ENCODE measurements around the gene GARIN5B. TPM values are rescaled to one million over a fixed set of nuclear protein-coding genes. Genes with fewer than 3 reads are reported as not detected.

The GARIN5B gene
- total RNA-seq, 4 donors from 2014 or later: 0.18 TPM; not detected in 3

DNA sequence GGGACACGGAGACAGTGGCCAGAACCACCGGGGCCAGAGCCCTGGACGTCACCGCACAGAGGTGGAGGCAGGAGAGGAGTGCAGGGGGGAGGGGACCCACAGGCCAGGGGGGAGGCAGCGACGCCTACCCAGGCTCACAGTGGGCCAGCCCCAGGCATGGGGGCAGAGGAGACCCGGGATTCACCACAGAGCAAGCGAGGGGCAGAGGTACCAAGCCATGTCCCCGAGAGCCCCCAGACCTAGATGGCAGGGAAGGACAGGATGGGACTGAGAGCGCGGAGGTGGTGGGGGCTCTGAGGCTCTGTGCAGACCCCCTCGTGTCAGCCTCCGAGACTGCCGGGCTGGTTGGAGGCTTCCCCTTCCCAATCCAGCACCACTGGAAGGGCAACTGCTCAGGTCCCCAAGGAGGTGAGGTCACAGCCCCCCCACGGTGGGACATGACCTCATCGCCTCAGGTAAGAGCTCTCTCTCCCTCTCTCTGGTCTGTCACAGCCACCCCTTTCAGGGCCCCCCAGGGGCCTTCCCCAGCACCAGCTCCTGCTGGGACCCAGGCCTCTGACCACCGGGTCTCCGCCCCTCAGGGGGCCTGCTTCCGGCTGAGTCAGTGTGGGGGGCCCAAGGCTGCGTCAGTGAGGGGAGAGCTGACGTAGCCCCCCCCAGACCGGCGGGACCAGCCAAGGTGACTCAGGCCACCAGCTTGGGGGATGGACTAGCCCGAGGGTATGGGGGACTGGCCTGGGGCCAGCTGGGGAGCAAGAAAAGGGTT lies 9.4 kb upstream of the GARIN5B start:
- intact Hi-C loops (cut with DNase I; ENCODE audit: low total_unique reads): no loop called here
- H3K27me3 ChIP-seq: peaks cover 17 to 36% of the 10 kb centered on the region in 2 donors
- DNase-seq: no peak

DNA sequence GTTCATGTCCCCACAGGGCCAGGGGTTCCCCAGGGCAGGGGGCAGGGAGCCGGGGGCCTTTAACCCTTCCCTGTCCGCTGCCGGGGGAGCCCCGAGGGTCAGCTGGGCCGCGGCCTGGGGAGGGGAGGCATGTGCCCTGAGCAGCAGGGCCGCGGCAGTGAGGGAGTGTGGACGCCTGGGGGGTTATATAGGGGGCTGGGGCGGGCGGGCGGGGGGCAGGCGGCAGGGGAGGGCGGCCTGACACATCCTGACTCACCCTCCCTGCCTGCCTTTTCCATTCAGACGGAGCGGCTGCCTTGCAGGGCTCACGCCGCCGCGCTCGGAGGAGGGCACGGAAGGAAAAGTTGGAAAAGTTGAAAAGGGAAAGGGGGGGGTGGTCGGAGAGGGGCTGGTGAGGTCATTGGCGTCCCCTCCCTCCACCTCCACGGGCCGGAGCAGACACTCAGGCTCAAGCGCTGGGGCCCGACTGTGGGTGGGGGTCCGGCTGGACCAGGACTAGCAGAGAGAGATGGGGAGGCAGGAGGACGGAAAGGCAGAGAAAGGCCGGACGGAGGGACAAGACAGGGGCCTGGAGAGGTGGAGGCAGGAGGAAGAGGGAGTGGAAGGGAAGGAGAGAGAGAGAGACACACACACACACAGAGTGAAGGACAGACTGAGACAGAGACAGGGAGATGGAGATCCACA lies 7.4 kb upstream of the GARIN5B start, which contains the start of gene IL11:
IL11 (minus strand) TSS at position 159 of the 684 bp plus-strand sequence; CDS start at position 6, 153 bp downstream.
- intact Hi-C loops (cut with DNase I; ENCODE audit: low total_unique reads): no loop called here
- H3K36me3 ChIP-seq: no peaks in the 10 kb centered on the region
- no peak within 1 kb of the TSS for H3K4me3 ChIP-seq
- no peaks in the 10 kb centered on the region for H3K9me3 ChIP-seq
- TF ChIP-seq, protein P1, sequence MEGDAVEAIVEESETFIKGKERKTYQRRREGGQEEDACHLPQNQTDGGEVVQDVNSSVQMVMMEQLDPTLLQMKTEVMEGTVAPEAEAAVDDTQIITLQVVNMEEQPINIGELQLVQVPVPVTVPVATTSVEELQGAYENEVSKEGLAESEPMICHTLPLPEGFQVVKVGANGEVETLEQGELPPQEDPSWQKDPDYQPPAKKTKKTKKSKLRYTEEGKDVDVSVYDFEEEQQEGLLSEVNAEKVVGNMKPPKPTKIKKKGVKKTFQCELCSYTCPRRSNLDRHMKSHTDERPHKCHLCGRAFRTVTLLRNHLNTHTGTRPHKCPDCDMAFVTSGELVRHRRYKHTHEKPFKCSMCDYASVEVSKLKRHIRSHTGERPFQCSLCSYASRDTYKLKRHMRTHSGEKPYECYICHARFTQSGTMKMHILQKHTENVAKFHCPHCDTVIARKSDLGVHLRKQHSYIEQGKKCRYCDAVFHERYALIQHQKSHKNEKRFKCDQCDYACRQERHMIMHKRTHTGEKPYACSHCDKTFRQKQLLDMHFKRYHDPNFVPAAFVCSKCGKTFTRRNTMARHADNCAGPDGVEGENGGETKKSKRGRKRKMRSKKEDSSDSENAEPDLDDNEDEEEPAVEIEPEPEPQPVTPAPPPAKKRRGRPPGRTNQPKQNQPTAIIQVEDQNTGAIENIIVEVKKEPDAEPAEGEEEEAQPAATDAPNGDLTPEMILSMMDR (IDR thresholded peaks at IDR 0.05): no peak
- no peak for TF ChIP-seq POLR2A (IDR thresholded peaks at IDR 0.05)
- H3K27ac ChIP-seq: no peak within 1 kb of the TSS
- no peak for DNase-seq
- H3K4me1 ChIP-seq: peaks cover 0 to 14% of the 10 kb centered on the region in 2 donors
- H3K27me3 ChIP-seq: peaks cover 17 to 22% of the 10 kb centered on the region in 2 donors

More for the DNA sequence above, 9.4 kb upstream of the GARIN5B start:
- no peaks in the 10 kb centered on the region for H3K36me3 ChIP-seq
- no peaks in the 10 kb centered on the region for H3K9me3 ChIP-seq
- no peak overlapping the region for H3K27ac ChIP-seq
- TF ChIP-seq, protein P1 (IDR thresholded peaks at IDR 0.05): no peak
- TF ChIP-seq POLR2A (IDR thresholded peaks at IDR 0.05): no peak
- no peak overlapping the region for H3K4me3 ChIP-seq
- peaks cover 0 to 15% of the 10 kb centered on the region in 2 donors for H3K4me1 ChIP-seq

DNA sequence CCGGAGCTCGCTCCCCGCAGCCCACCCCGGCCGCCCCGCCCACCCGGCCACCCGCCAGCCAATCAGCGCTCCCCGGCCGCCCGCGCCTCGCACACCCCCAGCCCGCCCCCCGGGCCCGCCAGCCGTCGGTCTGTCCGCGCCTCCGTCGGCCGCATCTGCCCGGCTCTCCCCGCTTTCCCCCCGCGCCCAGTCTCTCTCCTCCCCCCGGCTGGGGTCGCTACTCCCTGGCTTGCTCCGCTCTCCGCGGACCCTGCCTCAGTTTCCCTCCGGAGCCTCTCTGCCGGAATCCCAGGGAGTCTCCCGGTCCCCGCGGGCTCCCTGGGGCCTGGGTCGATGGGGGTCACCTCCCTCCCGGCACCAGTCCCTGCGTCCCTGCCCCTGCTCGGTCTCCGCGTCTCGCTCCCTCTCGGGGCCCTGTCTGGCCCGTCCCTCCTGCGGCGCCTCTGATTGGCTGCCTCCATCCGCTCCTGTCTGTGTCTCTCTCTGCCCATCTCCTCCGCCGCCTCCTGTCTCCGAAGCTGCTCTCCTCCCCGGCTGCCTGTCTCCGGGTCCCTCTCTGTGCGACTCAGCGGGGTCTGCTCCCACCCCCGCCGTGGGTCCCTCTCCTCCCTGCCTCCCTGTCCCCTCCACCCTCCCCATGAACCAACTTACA lies 6.7 kb upstream of the GARIN5B start:
- no peak for TF ChIP-seq POLR2A (IDR thresholded peaks at IDR 0.05)
- TF ChIP-seq, protein P1 (IDR thresholded peaks at IDR 0.05): no peak
- Histone ChIP-seq H3K4me3 (no peak overlapping the region), H3K27ac (no peak overlapping the region), H3K27me3 (peaks cover 17 to 20% of the 10 kb centered on the region in 2 donors), H3K9me3 (no peaks in the 10 kb centered on the region), H3K4me1 (peaks cover 0 to 14% of the 10 kb centered on the region in 2 donors), H3K36me3 (no peaks in the 10 kb centered on the region)
- no peak for DNase-seq
- intact Hi-C loops (cut with DNase I; ENCODE audit: low total_unique reads): no loop called here

DNA sequence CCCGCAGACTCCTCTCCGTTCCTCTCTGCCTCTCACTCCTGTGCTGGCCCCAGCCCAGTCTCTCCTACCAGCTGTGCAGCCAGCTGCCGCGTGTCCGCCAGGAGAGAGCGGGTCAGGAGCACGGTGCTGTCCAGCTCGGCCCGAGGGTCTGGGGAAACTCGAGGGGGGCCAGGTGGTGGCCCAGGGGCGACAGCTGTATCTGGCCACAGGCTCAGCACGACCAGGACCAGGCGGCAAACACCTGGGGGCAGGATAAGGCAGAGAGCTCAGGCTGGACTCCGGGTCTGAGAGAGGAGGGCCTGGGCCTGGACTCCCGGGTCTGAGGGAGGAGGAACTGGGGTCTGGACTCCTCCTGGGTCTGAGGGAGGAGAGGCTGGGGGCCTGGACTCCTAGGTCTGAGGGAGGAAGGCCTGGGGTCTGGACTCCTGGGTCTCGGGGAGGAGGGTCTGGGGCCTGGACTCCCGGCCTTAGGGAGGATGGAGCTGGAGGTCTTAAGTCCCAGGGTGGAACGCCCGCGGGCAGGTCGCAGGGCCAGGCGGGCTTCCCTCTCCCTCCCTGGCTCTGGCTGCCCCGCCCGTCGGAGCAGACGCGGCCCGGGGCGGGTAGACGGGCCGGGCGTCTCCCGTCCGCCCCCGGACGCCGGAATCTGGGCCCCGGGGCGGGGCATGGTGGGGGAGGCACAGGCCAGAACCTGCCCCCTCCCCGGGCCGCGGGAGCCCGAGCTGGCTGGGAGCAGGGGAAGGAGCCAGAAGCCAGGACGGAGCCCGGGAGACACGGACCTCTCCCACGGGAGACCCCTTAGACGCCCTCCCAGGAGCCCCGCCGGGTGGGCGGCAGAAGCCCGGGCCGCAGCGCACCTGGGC lies 5.9 kb upstream of the GARIN5B start:
- H3K27ac ChIP-seq: no peak overlapping the region
- H3K27me3 ChIP-seq: peaks cover 17 to 20% of the 10 kb centered on the region in 2 donors
- peaks cover 0 to 14% of the 10 kb centered on the region in 2 donors for H3K4me1 ChIP-seq
- TF ChIP-seq, protein P1 (IDR thresholded peaks at IDR 0.05): no peak
- TF ChIP-seq POLR2A (IDR thresholded peaks at IDR 0.05): no peak
- H3K9me3 ChIP-seq: no peaks in the 10 kb centered on the region
- H3K4me3 ChIP-seq: no peak overlapping the region
- intact Hi-C loops (cut with DNase I; ENCODE audit: low total_unique reads): no loop called here
- DNase-seq: no peak
- no peaks in the 10 kb centered on the region for H3K36me3 ChIP-seq

Data from uterus (tissue), 4 donors.